ENCODE data around the gene VPS8.

- TF ChIP-seq DDX20 (tag; IDR thresholded peaks at IDR 0.05; ENCODE audit: low read depth) (no peak), TAL1 (IDR thresholded peaks at IDR 0.05) (no peak), SMAD1 (IDR thresholded peaks at IDR 0.05; ENCODE audit: low read depth, low read length, partially characterized antibody) (no peak), FOXM1 (IDR thresholded peaks at IDR 0.05; ENCODE audit: low read depth) (no peak), FOXM1 (CRISPR knock-in tag; IDR thresholded peaks at IDR 0.05; ENCODE audit: low read depth) (no peak), GABPB1 (CRISPR knock-in tag; IDR thresholded peaks at IDR 0.05) (no peak), CTCF (IDR thresholded peaks at IDR 0.05 in 2 of 3, conservative IDR thresholded peaks at IDR 0.05 in 1 of 3; ENCODE audit: insufficient read depth in 2 of 3, low read depth in 1 of 3, low read length in 3 of 3) (no peak), TGIF2 (CRISPR knock-in tag; IDR thresholded peaks at IDR 0.05) (no peak)
- TF ChIP-seq, protein P1, sequence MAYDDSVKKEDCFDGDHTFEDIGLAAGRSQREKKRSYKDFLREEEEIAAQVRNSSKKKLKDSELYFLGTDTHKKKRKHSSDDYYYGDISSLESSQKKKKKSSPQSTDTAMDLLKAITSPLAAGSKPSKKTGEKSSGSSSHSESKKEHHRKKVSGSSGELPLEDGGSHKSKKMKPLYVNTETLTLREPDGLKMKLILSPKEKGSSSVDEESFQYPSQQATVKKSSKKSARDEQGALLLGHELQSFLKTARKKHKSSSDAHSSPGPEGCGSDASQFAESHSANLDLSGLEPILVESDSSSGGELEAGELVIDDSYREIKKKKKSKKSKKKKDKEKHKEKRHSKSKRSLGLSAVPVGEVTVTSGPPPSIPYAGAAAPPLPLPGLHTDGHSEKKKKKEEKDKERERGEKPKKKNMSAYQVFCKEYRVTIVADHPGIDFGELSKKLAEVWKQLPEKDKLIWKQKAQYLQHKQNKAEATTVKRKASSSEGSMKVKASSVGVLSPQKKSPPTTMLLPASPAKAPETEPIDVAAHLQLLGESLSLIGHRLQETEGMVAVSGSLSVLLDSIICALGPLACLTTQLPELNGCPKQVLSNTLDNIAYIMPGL (CRISPR knock-in tag; IDR thresholded peaks at IDR 0.05) = no peak
These were observed 30.5 kb downstream of the VPS8 start for GRCh38 chr3:184842433-184842832.

Data from K562 (cell line).